Mucosa of descending colon (tissue), 3 donors: ENCODE measurements around the gene XIRP2. TPM values are rescaled to one million over a fixed set of nuclear protein-coding genes. Genes with fewer than 3 reads are reported as not detected.
"Not testable (repeated sequence)": the region's sequence is repeated elsewhere in the genome, so short reads cannot be mapped to it uniquely, and the experiment has no call there.

Source experiments
- ATAC-seq: fragments of 200-7000 bp; cut with Tn5 transposase; one replicate; pipeline ENCODE4 v1.9.1; 2020; ENCODE audit warnings: mild to moderate bottlenecking, moderate library complexity
- DNase-seq, 3 donors: peaks; one replicate each; pipeline ENCODE4 v3.0.0-alpha.2; 2020
- H3K36me3 ChIP-seq: fragments of 200-600 bp; one replicate; pipeline ENCODE4 v1.8.0; 2021; ENCODE audit warnings: low read depth, mild to moderate bottlenecking
- H3K4me1 ChIP-seq: fragments of 200-600 bp; one replicate; pipeline ENCODE4 v1.8.0; 2021; ENCODE audit warnings: low read depth, mild to moderate bottlenecking
- H3K4me3 ChIP-seq: fragments of 200-600 bp; one replicate; pipeline ENCODE4 v1.8.0; 2021; ENCODE audit warnings: mild to moderate bottlenecking
- H3K9me3 ChIP-seq: fragments of 200-600 bp; one replicate; pipeline ENCODE4 v1.8.0; 2021; ENCODE audit warnings: mild to moderate bottlenecking
- CTCF ChIP-seq: fragments of 200-600 bp; IDR thresholded peaks from one replicate; pipeline ENCODE4 v1.8.0; 2022; ENCODE audit warnings: antibody characterized with exemption, mild to moderate bottlenecking
- intact Hi-C, 2 donors: fragments of 100-400 bp; cut with DNase I in 1 of 2; cut with micrococcal nuclease in 1 of 2; formaldehyde crosslinking; loops; one replicate each; pipeline versions ENCODE4 v1.11.0 to v1.11.1; 2022; cut with DNase I, micrococcal nuclease
- total RNA-seq, 3 donors: library from RNA; stranded (reverse); fragmentation: NEBNext Ultra II Directional in 2 of 3; extraction: Animal tissue kit (Norgen Biotek cat#: 25700) in 2 of 3; gene quantifications; one replicate each; pipeline versions ENCODE4 v1.2.1 to v1.2.4, GENCODE V29; 2021 to 2023
- donor health status: DM: no; HTN: no; CAD: no; lungs with moderate emphysema.
- donor health status: DM: no; HTN: no; CAD: no.
- donor health status: DM: no; HTN: yes; CAD: no.

XIRP2 gene
- total RNA-seq, 3 donors from 2014 or later: 0.29 to 0.55 TPM; not detected in 1

- no peaks in the 10 kb centered on the region for H3K36me3 ChIP-seq
- no peaks in the 10 kb centered on the region for H3K4me1 ChIP-seq
- H3K4me3 ChIP-seq: no peak overlapping the region
- DNase-seq (no peak), ATAC-seq (no peak)
- H3K9me3 ChIP-seq: no peaks in the 10 kb centered on the region
- no peak for TF ChIP-seq CTCF
- intact Hi-C loops: no loop called here
Observed at GRCh38 chr2:167100506-167100905, 212.2 kb downstream of the XIRP2 start.

GRCh38 chr2:167103028-167103756, 214.9 kb downstream of the XIRP2 start:
- Histone ChIP-seq H3K9me3 (peaks cover 3% of the 10 kb centered on the region), H3K36me3 (no peaks in the 10 kb centered on the region), H3K4me3 (no peak overlapping the region), H3K4me1 (no peaks in the 10 kb centered on the region)
- TF ChIP-seq CTCF: no peak
- intact Hi-C loops: no loop called here
- DNase-seq (no peak), ATAC-seq (no peak)

GRCh38 chr2:167103757-167104133, 215.5 kb downstream of the XIRP2 start:
- Histone ChIP-seq H3K36me3 (no peaks in the 10 kb centered on the region), H3K4me1 (no peaks in the 10 kb centered on the region), H3K4me3 (no peak overlapping the region), H3K9me3 (peaks cover 3% of the 10 kb centered on the region)
- ATAC-seq (no peak), DNase-seq (no peak)
- no peak for TF ChIP-seq CTCF
- intact Hi-C loops: no loop called here

GRCh38 chr2:167104691-167105090, 216.4 kb downstream of the XIRP2 start:
- DNase-seq: no peak
- no peak for TF ChIP-seq CTCF
- no peak for ATAC-seq
- H3K9me3 ChIP-seq: peaks cover 6% of the 10 kb centered on the region
- H3K4me3 ChIP-seq: no peak overlapping the region
- intact Hi-C loops: no loop called here
- no peaks in the 10 kb centered on the region for H3K36me3 ChIP-seq
- H3K4me1 ChIP-seq: no peaks in the 10 kb centered on the region

GRCh38 chr2:167109682-167110081, 221.4 kb downstream of the XIRP2 start:
- intact Hi-C loops, DNase-seq: not testable (repeated sequence)

GRCh38 chr2:167110345-167110744, 222.1 kb downstream of the XIRP2 start:
- peaks cover 6% of the 10 kb centered on the region for H3K9me3 ChIP-seq
- intact Hi-C loops: no loop called here
- DNase-seq (no peak), ATAC-seq (no peak)
- no peaks in the 10 kb centered on the region for H3K4me1 ChIP-seq
- no peak for TF ChIP-seq CTCF
- no peak overlapping the region for H3K4me3 ChIP-seq
- H3K36me3 ChIP-seq: no peaks in the 10 kb centered on the region

More at GRCh38 chr2:167109682-167110081, 221.4 kb downstream of the XIRP2 start:
- H3K9me3 ChIP-seq, H3K4me3 ChIP-seq, H3K4me1 ChIP-seq, H3K36me3 ChIP-seq, ATAC-seq: not testable (repeated sequence)
